Right atrium auricular region (tissue), 2 donors: Measurements from ENCODE around the gene AGRN. TPM values are rescaled to one million over a fixed set of nuclear protein-coding genes. Genes with fewer than 3 reads are reported as not detected.

ENCODE experiments used
- DNase-seq: peaks from one replicate; pipeline ENCODE4 v3.0.0-alpha.2; 2019; ENCODE audit warnings: low spot score
- H3K27ac ChIP-seq, 2 donors: fragments of 200-600 bp; sonication (generic); 1 replicate in 1 of 2; 2 replicates in 1 of 2; pipeline ENCODE4 v1.5.1; 2016 to 2019
- H3K27me3 ChIP-seq, 2 donors: fragments of 200-600 bp; sonication (generic); one replicate each; pipeline versions ENCODE4 v1.5.1 to v1.6.0; 2017 to 2019
- H3K36me3 ChIP-seq: fragments of 200-600 bp; sonication (generic); one replicate; pipeline ENCODE4 v1.5.1; 2016
- H3K4me1 ChIP-seq, 2 donors: fragments of 200-600 bp; sonication (generic); one replicate each; pipeline versions ENCODE4 v1.5.1 to v1.6.0; 2017 to 2019
- H3K4me3 ChIP-seq, 2 donors: fragments of 200-600 bp; sonication (generic); 1 replicate in 1 of 2; 2 replicates in 1 of 2; pipeline ENCODE4 v1.5.1; 2017 to 2019; ENCODE audit warnings: mild to moderate bottlenecking in 1 of 2, moderate library complexity in 1 of 2
- H3K9me3 ChIP-seq, 2 donors: fragments of 200-600 bp; sonication (generic); one replicate each; pipeline ENCODE4 v1.5.1; 2019
- total RNA-seq, 2 donors: library from RNA; depleted of rRNA; stranded (reverse); fragments of >200 nt; gene quantifications; one replicate each; pipeline ENCODE4 v1.1.0, GENCODE V29; 2016
- TF ChIP-seq, protein P1 (sequence below), 2 donors: fragments of 200-600 bp; sonication (generic); IDR thresholded peaks; one replicate each; pipeline ENCODE4 v1.5.1; 2019; ENCODE audit warnings: antibody characterized with exemption in 2 of 2

The AGRN gene
- total RNA-seq: 10 to 100 TPM; 22.5 to 27.9 TPM

DNA sequence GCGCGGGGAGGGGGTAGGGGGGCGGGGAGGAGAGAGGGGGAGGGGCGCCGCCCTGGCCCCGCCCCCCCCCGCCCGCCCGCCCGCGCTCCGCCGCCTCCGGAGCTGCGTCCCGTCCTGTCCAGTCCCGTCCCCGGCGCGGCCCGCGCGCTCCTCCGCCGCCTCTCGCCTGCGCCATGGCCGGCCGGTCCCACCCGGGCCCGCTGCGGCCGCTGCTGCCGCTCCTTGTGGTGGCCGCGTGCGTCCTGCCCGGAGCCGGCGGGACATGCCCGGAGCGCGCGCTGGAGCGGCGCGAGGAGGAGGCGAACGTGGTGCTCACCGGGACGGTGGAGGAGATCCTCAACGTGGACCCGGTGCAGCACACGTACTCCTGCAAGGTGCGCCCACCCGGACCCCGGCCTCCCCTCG, at the start of gene AGRN:
Gene AGRN, plus strand, starts transcription at position 121 of the 405 bp plus-strand sequence. Its CDS starts 53 bp downstream, at position 174.
- peak within 1 kb of the TSS; percentile 69 to 76 for H3K4me3 ChIP-seq
- H3K4me1 ChIP-seq: peaks cover 0 to 38% of the 10 kb centered on the region in 2 donors
- H3K9me3 ChIP-seq: no peaks in the 10 kb centered on the region
- H3K36me3 ChIP-seq: no peaks in the 10 kb centered on the region
- TF ChIP-seq, protein P1, sequence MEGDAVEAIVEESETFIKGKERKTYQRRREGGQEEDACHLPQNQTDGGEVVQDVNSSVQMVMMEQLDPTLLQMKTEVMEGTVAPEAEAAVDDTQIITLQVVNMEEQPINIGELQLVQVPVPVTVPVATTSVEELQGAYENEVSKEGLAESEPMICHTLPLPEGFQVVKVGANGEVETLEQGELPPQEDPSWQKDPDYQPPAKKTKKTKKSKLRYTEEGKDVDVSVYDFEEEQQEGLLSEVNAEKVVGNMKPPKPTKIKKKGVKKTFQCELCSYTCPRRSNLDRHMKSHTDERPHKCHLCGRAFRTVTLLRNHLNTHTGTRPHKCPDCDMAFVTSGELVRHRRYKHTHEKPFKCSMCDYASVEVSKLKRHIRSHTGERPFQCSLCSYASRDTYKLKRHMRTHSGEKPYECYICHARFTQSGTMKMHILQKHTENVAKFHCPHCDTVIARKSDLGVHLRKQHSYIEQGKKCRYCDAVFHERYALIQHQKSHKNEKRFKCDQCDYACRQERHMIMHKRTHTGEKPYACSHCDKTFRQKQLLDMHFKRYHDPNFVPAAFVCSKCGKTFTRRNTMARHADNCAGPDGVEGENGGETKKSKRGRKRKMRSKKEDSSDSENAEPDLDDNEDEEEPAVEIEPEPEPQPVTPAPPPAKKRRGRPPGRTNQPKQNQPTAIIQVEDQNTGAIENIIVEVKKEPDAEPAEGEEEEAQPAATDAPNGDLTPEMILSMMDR (IDR thresholded peaks at IDR 0.05): no peak
- no peaks in the 10 kb centered on the region for H3K27me3 ChIP-seq
- no peak for DNase-seq
- H3K27ac ChIP-seq: peak within 1 kb of the TSS; percentile 87 to 94

DNA sequence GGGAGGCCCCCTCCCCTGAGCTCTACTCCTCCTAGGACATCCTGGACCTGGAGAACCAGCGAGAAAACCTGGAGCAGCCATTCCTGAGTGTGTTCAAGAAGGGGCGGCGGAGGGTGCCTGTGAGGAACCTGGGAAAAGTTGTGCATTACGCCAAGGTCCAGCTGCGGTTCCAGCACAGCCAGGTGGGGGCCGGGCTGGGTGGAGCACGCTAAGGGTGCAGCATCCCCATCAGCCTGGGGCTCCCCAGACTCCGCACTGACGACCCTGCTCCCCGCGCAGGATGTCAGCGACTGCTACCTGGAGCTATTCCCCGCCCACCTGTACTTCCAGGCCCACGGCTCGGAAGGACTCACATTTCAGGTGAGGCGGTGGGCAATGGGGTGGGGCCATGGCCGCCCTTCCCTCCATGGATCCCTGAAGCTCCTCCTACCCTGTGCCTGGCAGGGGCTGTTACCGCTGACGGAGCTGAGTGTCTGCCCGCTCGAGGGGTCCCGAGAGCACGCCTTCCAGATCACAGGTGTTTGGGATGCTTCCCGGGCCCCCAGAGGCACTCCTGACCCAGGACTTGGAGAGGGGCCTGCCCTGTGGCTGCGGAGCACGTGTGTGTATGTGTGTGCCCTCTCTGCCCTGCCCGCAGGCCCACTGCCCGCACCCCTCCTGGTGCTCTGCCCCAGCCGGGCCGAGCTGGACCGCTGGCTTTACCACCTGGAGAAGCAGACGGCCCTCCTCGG, 49.5 kb upstream of the AGRN start:
- no peaks in the 10 kb centered on the region for H3K9me3 ChIP-seq
- H3K27me3 ChIP-seq: peaks cover 4 to 14% of the 10 kb centered on the region in 2 donors
- peaks cover 0 to 19% of the 10 kb centered on the region in 2 donors for H3K4me1 ChIP-seq
- H3K4me3 ChIP-seq: no peak overlapping the region
- no peak for DNase-seq
- H3K36me3 ChIP-seq: no peaks in the 10 kb centered on the region
- TF ChIP-seq, protein P1 (IDR thresholded peaks at IDR 0.05): no peak
- no peak overlapping the region for H3K27ac ChIP-seq

DNA sequence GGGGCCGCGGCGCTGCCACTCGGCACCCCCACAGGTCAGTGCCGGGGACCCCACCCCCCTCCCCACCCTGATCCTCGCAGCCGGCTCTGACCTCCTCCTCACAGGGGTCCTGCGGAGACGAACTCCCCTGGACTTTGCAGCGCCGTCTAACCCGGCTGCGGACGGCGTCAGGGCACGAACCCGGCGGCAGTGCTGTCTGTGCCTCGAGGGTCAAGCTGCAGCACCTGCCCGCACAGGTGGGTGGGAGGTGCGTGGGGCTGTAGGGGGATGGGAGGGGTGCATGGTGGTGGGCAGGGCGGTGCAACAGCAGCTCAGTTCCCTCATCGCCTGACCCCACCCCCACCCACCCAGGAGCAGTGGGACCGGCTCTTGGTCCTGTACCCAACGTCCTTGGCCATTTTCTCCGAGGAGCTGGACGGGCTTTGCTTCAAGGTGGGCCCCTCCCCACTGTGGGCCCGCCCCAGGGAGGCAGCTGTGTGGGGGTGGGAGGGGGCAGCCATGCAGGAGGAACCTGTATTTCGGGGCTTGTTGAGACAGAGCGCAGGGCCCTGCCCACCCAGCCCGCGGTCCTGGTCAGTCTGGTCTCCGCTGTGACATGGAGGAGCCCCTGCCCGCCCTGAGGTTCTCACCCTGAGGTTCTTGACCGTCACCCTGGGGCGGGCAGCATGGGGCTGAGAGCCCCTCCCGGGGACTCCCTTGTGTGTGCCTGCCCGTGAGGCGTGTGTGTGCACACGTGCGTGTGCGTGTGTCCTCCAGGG, 48.8 kb upstream of the AGRN start:
- H3K9me3 ChIP-seq: no peaks in the 10 kb centered on the region
- H3K4me3 ChIP-seq: no peak overlapping the region
- DNase-seq: no peak
- H3K27ac ChIP-seq: no peak overlapping the region
- H3K27me3 ChIP-seq: peaks cover 4 to 14% of the 10 kb centered on the region in 2 donors
- H3K4me1 ChIP-seq: peaks cover 0 to 20% of the 10 kb centered on the region in 2 donors
- TF ChIP-seq, protein P1 (IDR thresholded peaks at IDR 0.05): no peak
- no peaks in the 10 kb centered on the region for H3K36me3 ChIP-seq

DNA sequence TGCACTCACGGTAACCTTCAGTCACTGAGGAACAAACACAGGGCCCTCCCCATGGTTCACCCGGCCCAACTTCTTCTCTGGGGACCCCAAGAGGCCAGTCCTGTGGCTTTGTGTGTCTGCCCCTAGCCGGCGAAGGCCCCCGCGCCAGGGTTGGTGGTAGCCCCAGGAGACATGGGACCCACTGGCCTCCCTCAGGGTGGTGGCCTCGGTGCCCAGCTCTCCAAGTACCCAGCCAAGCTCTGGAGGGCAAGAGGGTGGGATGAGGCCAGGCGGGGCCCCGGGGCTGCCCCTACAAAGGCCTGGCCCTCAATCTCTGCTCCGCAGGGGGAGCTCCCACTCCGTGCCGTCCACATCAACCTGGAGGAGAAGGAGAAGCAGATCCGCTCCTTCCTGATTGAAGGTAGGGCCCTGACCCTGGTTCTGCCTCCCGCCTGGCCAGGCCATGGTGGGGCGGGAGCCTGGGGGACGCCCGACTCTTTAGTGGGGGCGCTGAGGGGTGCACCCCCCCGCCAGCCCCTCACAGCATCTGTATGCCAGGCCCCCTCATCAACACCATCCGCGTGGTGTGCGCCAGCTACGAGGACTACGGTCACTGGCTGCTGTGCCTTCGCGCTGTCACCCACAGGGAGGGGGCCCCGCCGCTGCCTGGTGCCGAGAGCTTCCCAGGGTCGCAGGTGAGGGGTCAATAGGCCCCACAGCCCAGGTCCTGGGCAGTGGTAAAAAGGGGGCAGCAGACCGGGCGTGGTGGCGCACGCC, 48.0 kb upstream of the AGRN start:
- Histone ChIP-seq H3K27ac (no peak overlapping the region), H3K9me3 (no peaks in the 10 kb centered on the region), H3K4me1 (peaks cover 0 to 15% of the 10 kb centered on the region in 2 donors), H3K4me3 (no peak overlapping the region), H3K27me3 (peaks cover 4 to 14% of the 10 kb centered on the region in 2 donors), H3K36me3 (no peaks in the 10 kb centered on the region)
- TF ChIP-seq, protein P1 (IDR thresholded peaks at IDR 0.05): no peak
- DNase-seq: no peak

DNA sequence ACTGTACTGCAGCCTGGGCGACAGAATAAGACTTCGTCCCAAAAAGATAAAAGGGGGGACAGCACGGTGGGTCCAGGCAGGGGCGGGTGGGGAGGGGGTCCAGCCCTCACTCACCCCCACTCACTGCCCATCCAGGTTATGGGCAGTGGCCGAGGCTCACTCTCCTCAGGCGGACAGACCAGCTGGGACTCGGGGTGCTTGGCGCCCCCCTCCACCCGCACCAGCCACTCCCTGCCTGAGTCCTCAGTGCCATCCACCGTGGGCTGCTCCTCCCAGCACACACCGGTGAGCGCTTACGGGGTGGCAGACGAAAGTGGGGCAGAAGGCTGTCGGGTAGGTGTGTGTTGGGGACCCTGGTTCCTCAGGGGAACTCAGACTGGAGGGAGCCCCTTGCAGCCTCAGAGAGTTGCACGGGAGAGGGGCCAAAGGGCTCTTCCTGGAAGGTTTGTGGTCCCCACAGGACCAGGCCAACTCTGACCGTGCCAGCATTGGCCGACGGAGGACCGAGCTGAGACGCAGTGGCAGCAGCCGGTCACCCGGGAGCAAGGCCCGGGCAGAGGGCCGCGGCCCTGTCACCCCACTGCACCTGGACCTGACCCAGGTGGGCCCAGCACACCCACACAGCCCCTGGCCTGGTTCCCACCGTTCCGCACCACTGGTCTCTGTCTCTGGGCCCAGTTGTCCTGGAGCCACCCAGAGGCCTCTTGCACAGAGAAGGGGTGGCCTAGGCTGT, 47.0 kb upstream of the AGRN start:
- Histone ChIP-seq H3K4me1 (peaks cover 0 to 9% of the 10 kb centered on the region in 2 donors), H3K9me3 (no peaks in the 10 kb centered on the region), H3K27me3 (peaks cover 4 to 14% of the 10 kb centered on the region in 2 donors), H3K36me3 (no peaks in the 10 kb centered on the region), H3K27ac (no peak overlapping the region), H3K4me3 (no peak overlapping the region)
- no peak for DNase-seq
- TF ChIP-seq, protein P1 (IDR thresholded peaks at IDR 0.05): no peak
